Common myeloid progenitor, CD34-positive (primary cell): ENCODE results near the gene HRH1.
"Not testable (repeated sequence)": the region's sequence is repeated elsewhere in the genome, so short reads cannot be mapped to it uniquely, and the experiment has no call there.

Experiments
- CTCF ChIA-PET: fragments of 350-600 bp; sonication (Branson Sonifier 250); formaldehyde crosslinking; loops from one replicate; lab custom pipeline; 2021; ENCODE audit warnings: antibody characterized with exemption; lab: Charles Lee
- POLR2A ChIA-PET: fragments of 350-600 bp; sonication (Branson Sonifier 250); formaldehyde crosslinking; loops from one replicate; lab custom pipeline; 2021; ENCODE audit warnings: antibody characterized with exemption; lab: Charles Lee
- DNase-seq, 3 donors: peaks; one replicate each; pipeline versions ENCODE4 v3.0.0 to v3.0.0-alpha.2; 2013
- H3K27ac ChIP-seq, 2 experiments: 1 replicate in 1 of 2; 2 replicates in 1 of 2; pipeline ENCODE4 v1.7.0; 2013; ENCODE audit warnings: inconsistent platforms in 2 of 2, low read length in 2 of 2, mild to moderate bottlenecking in 2 of 2, low read depth in 1 of 2, moderate library complexity in 1 of 2; ENCODE audit not compliant: severe bottlenecking in 2 of 2, insufficient read depth in 1 of 2, poor library complexity in 1 of 2
- H3K27me3 ChIP-seq, 5 experiments: replicated peaks in 2 of 5; 1 replicate in 3 of 5; 2 replicates in 2 of 5; pipeline versions ENCODE4 v1.6.1 to v1.7.0; 2013; ENCODE audit warnings: low read length in 4 of 5, mild to moderate bottlenecking in 2 of 5, moderate library complexity in 2 of 5, inconsistent platforms in 1 of 5; ENCODE audit not compliant: insufficient read depth in 5 of 5, control insufficient read depth in 4 of 5
- H3K36me3 ChIP-seq, 4 experiments: 1 replicate in 2 of 4; 2 replicates in 2 of 4; pipeline versions ENCODE4 v1.6.1 to v1.7.0; 2013; ENCODE audit warnings: low read length in 3 of 4, control low read depth in 1 of 4, mild to moderate bottlenecking in 1 of 4; ENCODE audit not compliant: control insufficient read depth in 4 of 4, insufficient read depth in 4 of 4
- H3K4me1 ChIP-seq, 4 experiments: 1 replicate in 3 of 4; 2 replicates in 1 of 4; pipeline versions ENCODE4 v1.6.1 to v1.7.1; 2013; ENCODE audit warnings: low read length in 3 of 4, mild to moderate bottlenecking in 3 of 4, control low read depth in 1 of 4, inconsistent platforms in 1 of 4, moderate library complexity in 1 of 4; ENCODE audit not compliant: control insufficient read depth in 4 of 4, insufficient read depth in 4 of 4; ENCODE audit errors: control extremely low read depth in 1 of 4
- H3K4me3 ChIP-seq, 7 experiments: 1 replicate in 4 of 7; 2 replicates in 3 of 7; pipeline versions ENCODE4 v1.5.1 to v1.7.0; 2013; ENCODE audit warnings: mild to moderate bottlenecking in 7 of 7, low read length in 6 of 7, moderate library complexity in 6 of 7, inconsistent platforms in 2 of 7, low read depth in 2 of 7, control low read depth in 1 of 7; ENCODE audit not compliant: insufficient read depth in 4 of 7, control insufficient read depth in 1 of 7; ENCODE audit errors: extremely low read depth in 1 of 7
- H3K9me3 ChIP-seq, 5 experiments: 1 replicate in 4 of 5; 2 replicates in 1 of 5; pipeline versions ENCODE4 v1.6.1 to v1.7.1; 2013; ENCODE audit warnings: low read length in 4 of 5, mild to moderate bottlenecking in 2 of 5, inconsistent platforms in 1 of 5, low read depth in 1 of 5, moderate library complexity in 1 of 5; ENCODE audit not compliant: control insufficient read depth in 4 of 5, insufficient read depth in 2 of 5; ENCODE audit errors: control extremely low read depth in 1 of 5
- WGBS: methylation state at CpG from one replicate; pipeline ENCODE4 v1.1.5; 2013; ENCODE audit not compliant: insufficient coverage; 5-methylcytosine and 5-hydroxymethylcytosine counted together

HRH1 gene

GRCh38 chr3:11203961-11204360, 49.7 kb downstream of the HRH1 start:
- ChIA-PET CTCF (interaction anchor here (1.1 to 3.3 kb wide), 4 partner anchors 9 to 144 kb away, joined by 3 to 15 read pairs (median 4); no protein-coding TSS in a partner anchor), POLR2A (no interaction called here)
- H3K4me1 ChIP-seq = peaks cover 0 to 5% (median 0%) of the 10 kb centered on the region in 4 experiments

GRCh38 chr3:11204697-11205348, 50.5 kb downstream of the HRH1 start:
- 94% methylated on average over 9 of the region's 10 CpGs for WGBS
- ChIA-PET CTCF (interaction anchor here (1.2 to 3.3 kb wide), 7 partner anchors 9 to 446 kb away, joined by 3 to 15 read pairs (median 4); no protein-coding TSS in a partner anchor), POLR2A (no interaction called here)
- DNase-seq = no peak
- Histone ChIP-seq H3K27me3 (peaks cover 0 to 2% (median 0%) of the 10 kb centered on the region in 5 experiments), H3K36me3 (no peaks in the 10 kb centered on the region), H3K4me1 (peaks cover 0 to 5% (median 0%) of the 10 kb centered on the region in 4 experiments), H3K4me3 (no peak overlapping the region), H3K27ac (no peak overlapping the region), H3K9me3 (peaks cover 0 to 3% (median 0%) of the 10 kb centered on the region in 5 experiments)

More at GRCh38 chr3:11203961-11204360, 49.7 kb downstream of the HRH1 start:
- H3K27me3 ChIP-seq = peaks cover 0 to 2% (median 0%) of the 10 kb centered on the region in 5 experiments
- H3K27ac ChIP-seq = no peak overlapping the region
- no peak for DNase-seq
- WGBS = 94% methylated on average over 2 of the region's 2 CpGs
- peaks cover 0 to 3% (median 0%) of the 10 kb centered on the region in 5 experiments for H3K9me3 ChIP-seq
- no peak overlapping the region for H3K4me3 ChIP-seq
- no peaks in the 10 kb centered on the region for H3K36me3 ChIP-seq

- H3K36me3 ChIP-seq, H3K4me1 ChIP-seq, H3K4me3 ChIP-seq, H3K9me3 ChIP-seq, H3K27me3 ChIP-seq, POLR2A ChIA-PET, H3K27ac ChIP-seq: not testable (repeated sequence)
- CTCF ChIA-PET = interaction anchor here (0.6 to 3.3 kb wide), 9 partner anchors 14 to 447 kb away, joined by 3 to 15 read pairs (median 3); no protein-coding TSS in a partner anchor
- 96% methylated on average over 14 of the region's 14 CpGs for WGBS
- DNase-seq = peak; percentile 36 to 53 (median 51)
Observed at GRCh38 chr3:11205881-11206280, 51.6 kb downstream of the HRH1 start.

- DNase-seq = no peak
- CTCF ChIA-PET = interaction anchor here (0.9 to 3.3 kb wide), 5 partner anchors 12 to 448 kb away, joined by 3 to 15 read pairs (median 4); no protein-coding TSS in a partner anchor
- Histone ChIP-seq H3K27ac (no peak overlapping the region), H3K4me3 (no peak overlapping the region), H3K4me1 (peaks cover 0 to 5% (median 0%) of the 10 kb centered on the region in 4 experiments), H3K36me3 (no peaks in the 10 kb centered on the region), H3K27me3 (peaks cover 0 to 2% (median 0%) of the 10 kb centered on the region in 5 experiments), H3K9me3 (no peaks in the 10 kb centered on the region)
- POLR2A ChIA-PET = no interaction called here
- WGBS = 98% methylated on average over 7 of the region's 8 CpGs
Observed at GRCh38 chr3:11206316-11206715, 52.0 kb downstream of the HRH1 start.

GRCh38 chr3:11206953-11207352, 52.7 kb downstream of the HRH1 start:
- Histone ChIP-seq H3K9me3 (no peaks in the 10 kb centered on the region), H3K4me1 (peaks cover 0 to 5% (median 0%) of the 10 kb centered on the region in 4 experiments), H3K27ac (no peak overlapping the region), H3K36me3 (no peaks in the 10 kb centered on the region), H3K4me3 (no peak overlapping the region), H3K27me3 (peaks cover 0 to 2% (median 0%) of the 10 kb centered on the region in 5 experiments)
- ChIA-PET CTCF (interaction anchor here (1.1 to 3.3 kb wide), 3 partner anchors 12 to 147 kb away, joined by 3 to 15 read pairs (median 3); no protein-coding TSS in a partner anchor), POLR2A (no interaction called here)
- no peak for DNase-seq
- WGBS = 96% methylated on average over 8 of the region's 8 CpGs

GRCh38 chr3:11211531-11212298, 57.4 kb downstream of the HRH1 start:
- Histone ChIP-seq H3K9me3 (no peaks in the 10 kb centered on the region), H3K36me3 (no peaks in the 10 kb centered on the region), H3K4me3 (no peak overlapping the region), H3K4me1 (peaks cover 0 to 5% (median 0%) of the 10 kb centered on the region in 4 experiments), H3K27ac (no peak overlapping the region), H3K27me3 (no peaks in the 10 kb centered on the region)
- 100% methylated on average over 5 of the region's 9 CpGs for WGBS
- POLR2A ChIA-PET = no interaction called here
- no peak for DNase-seq
- CTCF ChIA-PET = interaction anchor here (1.2 kb wide), 1 partner anchor 14 kb away, joined by 3 read pairs; no protein-coding TSS in a partner anchor
